GOT3 (cell line): Measurements from ENCODE around the gene ACTG1.

Experiments used
- DNase-seq: peaks from one replicate; lab custom pipeline; 2025; ENCODE audit warnings: mixed read lengths; lab: John Stamatoyannopoulos, UW

ACTG1 gene

GRCh38 chr17:81512562-81513371 lies at the start of gene ACTG1:
Gene ACTG1, minus strand, starts transcription at chr17:81512799. Its CDS starts 445 bp downstream, at chr17:81512354.
- peak; percentile 87 for DNase-seq

- no peak for DNase-seq
These were observed 48.9 kb upstream of the ACTG1 start for GRCh38 chr17:81561494-81561885.

DNA sequence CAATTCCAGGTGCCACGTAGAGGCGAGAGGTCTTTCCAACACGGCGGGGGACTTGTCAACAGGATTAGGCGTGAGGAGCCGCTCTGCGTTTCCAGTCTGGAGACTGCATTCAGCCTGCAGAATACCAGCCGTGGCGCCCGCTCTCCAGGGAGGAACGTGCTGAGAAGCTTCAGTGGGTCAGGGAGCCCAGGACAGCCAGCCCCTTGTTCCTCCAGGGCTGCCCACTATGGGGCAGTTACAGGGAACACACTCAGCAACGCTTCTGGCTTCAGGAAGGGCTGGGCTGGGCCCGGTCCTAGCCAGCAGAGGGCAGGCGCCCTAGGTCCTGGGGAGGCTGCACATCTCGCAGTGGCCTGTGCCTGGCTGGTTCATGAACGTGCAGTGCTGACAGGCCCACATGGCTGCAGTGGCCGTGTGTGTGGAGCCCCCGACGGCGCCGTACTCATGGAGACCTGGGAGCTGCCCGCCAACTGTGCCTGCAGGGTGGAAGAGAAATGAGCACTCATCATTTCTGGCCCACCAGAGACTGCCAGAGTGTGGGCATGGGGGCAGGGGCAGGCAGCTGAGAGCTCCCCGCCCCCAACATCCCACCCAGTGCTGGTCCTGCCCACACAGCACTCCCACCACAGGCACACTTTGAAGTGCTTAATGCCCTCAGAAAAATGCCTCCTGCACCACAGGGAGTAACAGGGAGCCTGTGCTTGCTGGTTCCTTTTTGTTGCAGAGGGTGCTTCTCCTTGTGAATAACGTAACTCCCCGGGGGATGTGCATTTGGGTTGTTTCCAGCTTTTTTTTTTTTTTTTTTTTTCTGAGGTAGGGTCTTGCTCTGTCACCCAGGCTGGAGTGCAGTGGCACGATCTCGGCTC lies 46.6 kb upstream of the ACTG1 start:
- no peak for DNase-seq

DNA sequence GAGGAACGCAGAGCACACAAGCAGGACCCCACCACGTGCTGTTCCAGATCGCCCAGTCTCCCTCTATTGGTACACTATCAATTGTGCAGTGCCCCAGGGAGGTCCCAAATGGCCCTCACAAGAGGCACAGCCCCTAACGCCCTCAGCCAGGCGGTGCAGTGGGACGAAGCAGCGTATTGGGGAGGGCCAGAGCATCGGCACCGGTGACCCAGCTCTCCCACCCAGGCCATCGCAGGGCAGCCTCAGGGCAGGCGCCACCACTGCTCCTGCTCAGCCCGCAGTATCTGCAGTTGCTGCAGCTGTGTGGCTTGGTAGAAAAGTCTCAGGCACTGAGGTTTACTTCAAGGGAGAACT lies 45.5 kb upstream of the ACTG1 start:
- DNase-seq = no peak

DNA sequence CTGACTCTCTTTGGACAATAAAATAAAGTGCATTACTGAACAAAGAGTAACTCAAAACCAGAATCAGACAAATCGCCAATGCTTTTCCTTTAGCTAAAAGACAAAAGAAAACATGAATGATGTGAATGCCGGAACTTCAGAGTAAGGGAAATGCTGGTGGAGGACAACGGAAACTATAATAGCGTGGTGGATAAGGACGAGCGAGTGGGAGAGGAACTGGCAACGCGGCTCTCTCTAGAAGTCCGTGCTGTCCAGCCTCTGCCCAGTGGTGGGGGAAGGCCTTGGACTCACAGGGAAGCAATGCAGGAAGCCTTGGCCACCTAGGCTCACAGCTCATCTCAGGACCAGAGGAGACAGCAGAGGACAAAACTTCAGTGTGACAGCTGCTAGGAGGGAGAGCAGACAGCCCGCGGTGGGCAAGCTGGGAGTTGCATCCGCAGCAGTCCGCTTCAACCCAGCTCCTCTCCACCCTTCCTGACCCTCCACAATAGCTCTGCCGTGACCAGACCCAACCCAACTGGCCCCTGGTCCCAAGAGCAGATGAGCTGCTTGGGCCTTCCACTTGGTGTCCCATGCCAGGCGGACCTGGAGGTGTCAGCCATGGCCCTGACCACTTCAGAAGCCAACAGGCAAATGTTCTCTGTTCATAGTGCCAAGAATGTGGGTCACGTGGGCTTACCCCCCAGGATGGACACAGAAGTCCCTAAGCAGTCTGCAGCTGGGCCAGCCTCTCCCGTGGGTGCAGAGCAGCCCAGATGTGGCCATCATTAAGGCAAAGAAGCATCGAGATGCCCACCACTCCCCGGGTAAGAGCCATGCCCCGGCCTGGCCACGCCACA lies 44.9 kb upstream of the ACTG1 start:
- no peak for DNase-seq

DNA sequence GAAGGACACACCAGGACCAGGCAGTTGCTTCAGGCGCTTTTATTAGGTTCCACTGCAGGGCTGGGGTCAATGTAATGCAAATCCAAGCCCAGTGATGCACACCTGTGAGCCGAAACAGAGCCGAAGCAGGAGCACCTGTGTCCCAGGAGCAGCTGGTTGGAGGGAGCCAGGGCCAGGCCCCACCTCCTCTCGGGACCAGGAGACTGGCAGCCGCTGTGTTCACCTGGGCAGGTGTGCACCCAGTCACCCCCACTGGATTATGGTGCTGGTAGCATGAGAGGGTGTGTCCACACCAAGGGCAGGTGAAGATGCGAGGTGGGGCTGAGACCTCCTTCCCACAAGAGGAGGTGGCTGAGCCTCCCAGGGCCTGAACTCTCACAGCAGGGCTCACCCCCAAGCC lies 44.3 kb upstream of the ACTG1 start:
- DNase-seq = no peak

GRCh38 chr17:81556175-81556691 lies 43.6 kb upstream of the ACTG1 start:
- no peak for DNase-seq

DNA sequence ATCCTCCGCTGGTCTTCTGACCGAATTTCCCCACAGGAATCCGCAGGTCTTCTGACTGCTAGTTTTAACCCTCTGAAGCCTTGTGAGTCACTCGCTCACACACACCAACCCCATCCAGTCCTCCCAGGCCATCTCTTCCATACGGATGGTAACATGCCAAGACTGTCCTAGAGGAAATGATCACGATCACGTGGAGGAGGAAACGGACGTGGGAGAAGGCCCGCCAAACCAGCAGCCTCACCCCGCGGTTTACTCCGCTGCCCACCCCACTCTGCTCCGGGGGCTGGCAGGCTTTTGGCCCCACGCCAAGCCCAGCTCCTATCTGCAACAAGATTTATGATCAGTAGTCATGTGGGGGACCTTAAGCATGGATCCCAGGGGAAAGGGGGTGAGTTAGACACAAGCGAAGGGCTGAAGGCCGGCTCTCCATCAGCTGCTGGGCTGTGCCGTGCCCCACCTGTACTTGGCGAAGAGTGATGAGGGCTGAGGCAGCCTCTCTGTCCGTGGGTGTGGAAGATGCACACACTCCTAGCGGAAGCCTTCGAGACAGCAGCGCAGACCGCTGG lies 41.1 kb upstream of the ACTG1 start:
- DNase-seq = peak; percentile 71

GRCh38 chr17:81553018-81553615 lies 40.5 kb upstream of the ACTG1 start:
- DNase-seq = no peak

GRCh38 chr17:81552244-81553017 lies 39.8 kb upstream of the ACTG1 start, which contains the start of gene FAAP100:
Gene FAAP100, minus strand, starts transcription at chr17:81552353. Its CDS starts 23 bp downstream, at chr17:81552330.
- DNase-seq = peak; percentile 64

- no peak for DNase-seq
These were observed 39.1 kb upstream of the ACTG1 start for GRCh38 chr17:81551458-81552243.

- no peak for DNase-seq
These were observed 38.3 kb upstream of the ACTG1 start for GRCh38 chr17:81550830-81551457.

- DNase-seq = no peak
These were observed 37.7 kb upstream of the ACTG1 start for GRCh38 chr17:81550285-81550684.

DNA sequence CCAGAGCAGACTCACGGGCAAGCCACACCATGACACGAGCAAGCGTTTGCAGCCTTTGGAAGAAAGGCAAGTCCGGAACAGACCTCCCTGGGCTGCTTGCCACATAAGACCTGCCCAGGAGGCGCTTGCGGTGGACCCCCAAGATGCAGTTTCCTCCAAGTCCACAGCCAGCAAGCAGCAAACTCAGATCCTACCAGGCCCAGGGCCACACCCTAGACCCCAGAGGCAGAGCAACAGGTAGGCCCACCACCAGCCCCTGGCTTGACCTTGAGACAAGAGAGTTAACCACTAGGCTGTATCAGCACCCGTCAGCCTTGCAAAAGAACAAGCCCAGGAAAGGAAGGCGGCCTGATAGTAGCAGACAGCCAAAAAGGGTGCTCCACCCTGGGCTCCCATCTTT lies 37.2 kb upstream of the ACTG1 start:
- no peak for DNase-seq

DNA sequence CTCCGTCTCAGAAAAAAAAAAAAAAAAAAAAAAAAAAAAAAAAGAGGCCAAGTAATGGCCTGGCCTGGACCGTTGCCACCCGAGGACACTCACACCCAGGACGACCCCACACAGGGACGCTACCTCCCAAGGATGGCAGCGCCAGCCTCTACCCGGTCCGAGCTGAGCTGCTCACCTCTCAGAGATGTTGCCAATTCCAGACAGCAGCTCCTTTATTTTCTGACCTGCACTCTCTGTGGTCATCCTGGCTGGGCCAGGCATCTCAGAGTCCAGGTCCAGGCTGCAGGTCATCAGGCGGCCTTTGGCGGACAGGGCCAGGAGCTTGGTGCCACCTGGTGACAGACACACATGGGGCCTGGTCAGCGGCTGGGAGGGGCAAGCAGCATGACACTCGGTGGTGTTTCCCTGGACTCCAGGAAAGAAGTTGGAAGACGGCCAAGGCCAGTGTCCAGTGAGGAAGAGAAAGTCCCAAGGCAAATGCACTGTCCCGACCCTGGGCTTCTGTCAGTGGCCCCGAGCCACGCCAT lies 36.5 kb upstream of the ACTG1 start:
- DNase-seq = no peak

DNA sequence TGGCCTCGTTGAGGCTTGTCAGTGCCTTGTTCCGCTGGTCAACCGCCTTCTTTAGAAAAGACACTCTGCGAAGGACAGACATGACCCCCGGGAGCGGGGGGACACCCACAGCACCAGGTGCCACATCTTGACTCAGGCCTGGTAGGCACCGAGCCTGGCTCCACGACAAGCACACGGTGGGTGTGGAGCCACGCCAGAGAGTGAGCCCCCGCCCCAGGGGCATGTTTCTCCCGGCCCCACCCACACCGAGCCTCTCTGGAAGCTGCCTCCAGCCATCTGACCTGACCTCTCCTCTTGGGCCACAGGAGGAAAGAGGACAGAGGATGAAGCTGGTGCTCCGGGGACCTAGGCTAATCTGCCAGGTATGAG lies 35.0 kb upstream of the ACTG1 start:
- DNase-seq = no peak

DNA sequence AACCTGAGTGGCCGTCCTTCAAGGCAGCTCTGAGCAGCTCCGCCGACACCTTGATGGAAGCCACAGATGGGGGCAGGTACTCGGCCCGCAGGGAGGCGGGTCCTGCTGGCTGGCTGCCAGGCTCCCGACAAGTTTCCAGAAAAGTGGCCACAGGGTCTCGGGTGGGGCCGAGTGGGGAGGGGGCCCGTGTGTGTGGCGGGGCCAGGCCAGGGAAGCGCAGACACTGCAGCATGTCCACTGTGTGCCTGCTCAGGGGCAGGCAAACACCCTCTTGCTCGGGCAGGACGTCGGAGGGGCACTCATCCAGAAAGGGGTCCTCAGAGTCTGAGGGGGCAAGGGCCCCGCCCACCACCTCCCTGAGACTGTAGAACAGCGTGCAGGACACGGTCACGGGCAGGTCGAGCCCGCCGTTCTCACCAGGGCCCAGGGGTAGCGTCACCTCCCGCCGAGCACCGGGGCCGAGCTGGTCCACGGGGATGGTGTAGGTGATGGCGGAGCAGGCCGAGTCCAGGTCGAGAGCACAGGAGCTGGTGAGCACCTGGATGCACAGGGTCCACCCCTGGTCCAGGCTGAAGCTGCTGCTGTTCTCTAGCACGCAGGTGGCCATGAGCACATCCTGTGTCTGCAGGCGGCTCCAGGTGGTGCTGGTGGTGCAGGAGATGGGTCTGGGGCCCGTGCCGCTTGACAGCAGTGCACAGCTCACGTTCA lies 34.5 kb upstream of the ACTG1 start:
- DNase-seq = no peak
